NT2/D1 (cell line): ENCODE results near the gene TCF4.

Experiments used
- DNase-seq: peaks from one replicate; pipeline ENCODE4 v3.0.0-alpha.2; 2011; ENCODE audit warnings: low read depth, low spot score
- H3K27me3 ChIP-seq: 2 replicates; pipeline ENCODE4 v1.6.0; 2011; ENCODE audit warnings: mild to moderate bottlenecking; ENCODE audit not compliant: insufficient read length, insufficient read depth
- H3K36me3 ChIP-seq: 2 replicates; pipeline ENCODE4 v1.6.1; 2011; ENCODE audit warnings: mild to moderate bottlenecking, low read length, mixed read lengths; ENCODE audit not compliant: insufficient read depth, insufficient read length
- H3K4me1 ChIP-seq: 2 replicates; pipeline ENCODE4 v1.5.1; 2011; ENCODE audit not compliant: insufficient read depth, insufficient read length
- H3K4me3 ChIP-seq: 2 replicates; pipeline ENCODE4 v1.5.1; 2011; ENCODE audit warnings: low read depth; ENCODE audit not compliant: insufficient read length
- H3K9ac ChIP-seq: 2 replicates; pipeline ENCODE4 v1.6.0; 2011; ENCODE audit warnings: low read depth; ENCODE audit not compliant: insufficient read length
- H3K9me3 ChIP-seq: 2 replicates; pipeline ENCODE4 v1.5.1; 2011; ENCODE audit warnings: mild to moderate bottlenecking, low read length; ENCODE audit not compliant: insufficient read depth
- SUZ12 ChIP-seq: IDR thresholded peaks from 2 replicates; pipeline ENCODE4 v1.6.1; 2011; ENCODE audit not compliant: insufficient read length, insufficient read depth; ENCODE audit errors: extremely low read depth
- YY1 ChIP-seq: IDR thresholded peaks from 2 replicates; pipeline ENCODE4 v1.6.1; 2011; ENCODE audit not compliant: insufficient read length, insufficient read depth
- ZNF274 ChIP-seq: IDR thresholded peaks from 2 replicates; pipeline ENCODE4 v1.6.1; 2011; ENCODE audit warnings: mild to moderate bottlenecking, low read depth, low read length

TCF4 gene

GRCh38 chr18:55418439-55418838 lies 169.6 kb downstream of the TCF4 start:
- no peaks in the 10 kb centered on the region for H3K27me3 ChIP-seq
- H3K9me3 ChIP-seq: no peaks in the 10 kb centered on the region
- H3K4me1 ChIP-seq: no peaks in the 10 kb centered on the region
- H3K9ac ChIP-seq: no peak overlapping the region
- no peak for DNase-seq
- no peak for TF ChIP-seq ZNF274
- no peak for TF ChIP-seq YY1
- no peak for TF ChIP-seq SUZ12
- no peak overlapping the region for H3K4me3 ChIP-seq
- H3K36me3 ChIP-seq: no peaks in the 10 kb centered on the region

GRCh38 chr18:55416791-55417190 lies 171.2 kb downstream of the TCF4 start:
- Histone ChIP-seq H3K36me3 (no peaks in the 10 kb centered on the region), H3K9ac (no peak overlapping the region), H3K9me3 (no peaks in the 10 kb centered on the region), H3K4me1 (no peaks in the 10 kb centered on the region), H3K4me3 (no peak overlapping the region), H3K27me3 (no peaks in the 10 kb centered on the region)
- TF ChIP-seq YY1 (no peak), SUZ12 (no peak), ZNF274 (no peak)
- DNase-seq: no peak

GRCh38 chr18:55415258-55415871 lies 172.6 kb downstream of the TCF4 start:
- H3K4me1 ChIP-seq: no peaks in the 10 kb centered on the region
- H3K9me3 ChIP-seq: no peaks in the 10 kb centered on the region
- H3K27me3 ChIP-seq: no peaks in the 10 kb centered on the region
- no peak overlapping the region for H3K4me3 ChIP-seq
- no peak overlapping the region for H3K9ac ChIP-seq
- H3K36me3 ChIP-seq: no peaks in the 10 kb centered on the region
- peak; percentile 64 for DNase-seq
- no peak for TF ChIP-seq SUZ12
- TF ChIP-seq YY1: no peak
- no peak for TF ChIP-seq ZNF274

DNA sequence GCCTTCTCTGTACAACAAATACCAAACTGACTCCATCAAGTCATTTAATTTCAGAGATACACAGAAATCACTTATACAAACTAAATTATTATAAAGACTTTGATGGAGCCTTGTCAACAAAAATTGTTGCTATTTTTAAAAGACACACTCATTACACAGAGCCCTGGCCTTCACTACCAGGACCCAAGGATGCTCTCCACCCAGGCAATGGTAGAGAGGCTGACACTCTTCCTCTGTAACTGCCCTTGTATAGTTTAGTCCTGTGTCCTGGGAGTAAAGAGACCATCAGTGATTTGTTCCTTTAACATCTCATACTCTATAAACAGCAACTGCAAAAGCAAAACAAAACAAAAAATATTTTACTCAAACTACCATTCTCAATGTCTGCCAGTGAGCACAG lies 173.5 kb downstream of the TCF4 start:
- Histone ChIP-seq H3K36me3 (no peaks in the 10 kb centered on the region), H3K4me3 (no peak overlapping the region), H3K27me3 (no peaks in the 10 kb centered on the region), H3K9ac (no peak overlapping the region), H3K9me3 (no peaks in the 10 kb centered on the region), H3K4me1 (no peaks in the 10 kb centered on the region)
- no peak for DNase-seq
- TF ChIP-seq ZNF274 (no peak), YY1 (no peak), SUZ12 (no peak)

DNA sequence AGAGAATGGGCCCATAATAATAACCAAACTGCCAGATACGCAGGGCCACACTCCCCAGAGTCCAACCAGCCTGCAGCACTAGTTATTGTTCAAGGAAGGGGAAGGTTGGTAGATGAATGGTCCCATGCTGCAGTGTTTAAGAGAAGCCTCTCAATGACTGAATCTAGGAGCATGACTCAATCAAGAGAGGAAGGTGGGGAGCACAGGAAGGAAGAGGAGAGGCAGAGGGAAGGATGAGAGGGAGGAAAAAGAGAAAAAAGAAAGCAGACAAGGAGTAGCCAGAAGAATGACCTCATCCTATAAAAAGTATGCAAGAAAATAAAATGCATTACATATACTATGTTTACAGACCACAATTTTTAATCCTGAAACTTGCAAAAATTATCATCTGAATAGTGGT lies 174.5 kb downstream of the TCF4 start:
- H3K9me3 ChIP-seq: no peaks in the 10 kb centered on the region
- no peak for DNase-seq
- H3K27me3 ChIP-seq: no peaks in the 10 kb centered on the region
- H3K36me3 ChIP-seq: no peaks in the 10 kb centered on the region
- TF ChIP-seq SUZ12 (no peak), YY1 (no peak), ZNF274 (no peak)
- no peaks in the 10 kb centered on the region for H3K4me1 ChIP-seq
- H3K4me3 ChIP-seq: no peak overlapping the region
- no peak overlapping the region for H3K9ac ChIP-seq

DNA sequence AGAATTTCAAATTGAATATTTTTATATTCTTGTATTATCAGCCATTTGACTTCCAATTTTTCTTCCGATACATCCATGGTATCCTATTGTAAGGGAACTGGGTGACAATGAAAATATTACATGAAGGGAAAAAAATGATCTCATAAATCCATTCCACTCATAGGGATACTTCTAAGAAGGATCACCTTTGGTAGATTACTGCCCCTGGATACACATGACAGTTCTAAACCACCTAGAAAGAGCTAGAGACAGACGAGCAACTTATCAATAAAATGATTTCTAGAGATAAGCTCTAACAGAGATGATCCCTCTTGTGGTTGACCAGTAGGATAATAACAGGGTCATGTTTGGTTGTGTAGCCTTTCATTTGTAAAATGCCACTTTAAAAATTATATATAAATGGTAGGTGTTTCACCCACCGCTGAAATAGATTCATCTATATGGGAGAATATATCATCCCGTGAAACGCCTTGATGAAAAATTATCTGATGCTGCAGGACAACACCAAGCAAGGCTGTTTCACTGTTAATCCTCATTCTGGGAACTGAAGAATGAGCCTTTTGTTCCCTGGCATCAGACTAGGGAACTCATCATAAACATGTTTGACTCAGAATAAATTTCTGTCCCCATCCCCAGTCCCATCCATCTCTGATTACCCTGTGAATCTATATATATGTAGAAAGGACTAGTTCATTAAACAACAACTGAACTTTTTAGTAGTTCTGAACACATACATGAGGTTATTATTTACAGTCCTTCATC lies 180.0 kb downstream of the TCF4 start:
- H3K9me3 ChIP-seq: no peaks in the 10 kb centered on the region
- no peak overlapping the region for H3K9ac ChIP-seq
- H3K4me1 ChIP-seq: no peaks in the 10 kb centered on the region
- no peaks in the 10 kb centered on the region for H3K27me3 ChIP-seq
- DNase-seq: no peak
- TF ChIP-seq SUZ12: no peak
- H3K36me3 ChIP-seq: no peaks in the 10 kb centered on the region
- no peak overlapping the region for H3K4me3 ChIP-seq

DNA sequence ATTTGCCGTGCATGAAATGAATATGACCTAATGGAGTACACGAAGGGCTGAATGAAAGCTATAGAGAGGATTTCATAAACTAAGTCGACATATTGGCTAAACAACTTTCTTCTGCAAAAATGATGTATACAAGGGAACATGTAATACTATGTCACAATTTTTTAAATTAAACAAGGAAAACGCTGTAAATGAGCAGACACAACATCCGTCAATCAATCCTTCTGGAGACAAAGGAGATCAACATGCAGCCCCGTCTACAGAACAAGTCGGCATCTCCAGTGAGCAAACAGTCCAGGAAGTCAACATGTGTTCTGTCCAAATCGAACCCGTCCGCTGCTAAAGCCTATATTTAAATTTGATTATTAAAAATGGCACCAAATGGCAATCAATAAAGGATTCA lies 180.8 kb downstream of the TCF4 start:
- no peak for DNase-seq
- H3K4me1 ChIP-seq: no peaks in the 10 kb centered on the region
- no peaks in the 10 kb centered on the region for H3K36me3 ChIP-seq
- no peak overlapping the region for H3K4me3 ChIP-seq
- TF ChIP-seq YY1 (no peak), ZNF274 (no peak), SUZ12 (no peak)
- H3K9ac ChIP-seq: no peak overlapping the region
- H3K27me3 ChIP-seq: no peaks in the 10 kb centered on the region
- H3K9me3 ChIP-seq: no peaks in the 10 kb centered on the region
